NCI-H526 (cell line): ENCODE measurements around the gene KIFC1.
"Not testable (repeated sequence)": the region's sequence is repeated elsewhere in the genome, so short reads cannot be mapped to it uniquely, and the experiment has no call there.

Experiments
- DNase-seq, 2 experiments: peaks; one replicate each; lab custom pipeline; 2025; lab: John Stamatoyannopoulos, UW

KIFC1 gene

GRCh38 chr6:33373960-33374910 is 17.4 kb upstream of the KIFC1 start:
- DNase-seq, result no peak

DNA sequence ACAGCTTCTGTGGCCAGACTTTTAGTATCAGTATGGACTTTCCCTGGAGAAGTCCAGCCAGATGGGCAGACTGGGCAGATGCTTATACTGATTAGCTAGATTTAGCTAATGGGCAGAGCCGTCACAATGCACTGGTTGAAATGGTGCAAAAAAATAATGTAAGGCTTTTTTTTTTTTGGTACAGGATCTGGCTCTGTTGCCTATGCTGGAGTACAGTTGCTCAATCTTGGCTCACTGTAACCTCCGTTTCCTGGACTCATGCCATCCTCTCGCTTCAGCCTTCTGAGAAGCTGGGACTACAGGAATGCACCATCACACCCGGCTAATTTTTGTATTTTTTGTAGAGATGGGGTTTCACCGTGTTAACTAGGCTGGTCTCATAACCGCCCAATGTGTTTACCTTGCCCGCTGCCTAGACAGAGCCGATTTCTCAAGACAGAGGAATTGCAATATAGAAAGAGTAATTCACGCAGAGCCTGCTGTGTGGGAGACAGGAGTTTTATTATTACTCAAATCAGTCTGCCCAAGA is 16.4 kb upstream of the KIFC1 start:
- no peak for DNase-seq

- no peak for DNase-seq
These were observed 14.5 kb upstream of the KIFC1 start for GRCh38 chr6:33377171-33377570.

DNA sequence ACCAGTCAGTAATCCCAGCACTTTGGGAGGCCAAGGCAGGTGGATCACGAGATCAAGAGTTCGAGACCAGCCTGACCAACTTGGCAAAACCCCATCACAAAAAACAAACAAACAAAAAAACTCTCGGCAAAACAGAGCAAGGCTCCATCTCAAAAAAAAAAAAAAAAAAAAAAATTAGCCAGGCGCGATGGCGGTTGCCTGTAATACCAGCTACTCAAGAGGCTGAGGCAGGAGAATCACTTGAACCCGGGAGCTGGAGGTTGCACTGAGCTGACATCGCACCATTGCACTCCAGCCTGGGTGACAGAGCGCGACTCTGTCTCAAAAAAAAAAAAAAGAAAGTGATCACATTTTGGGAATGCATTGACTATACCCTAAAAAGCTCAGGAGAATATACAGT is 12.4 kb upstream of the KIFC1 start:
- DNase-seq, result not testable (repeated sequence)

DNA sequence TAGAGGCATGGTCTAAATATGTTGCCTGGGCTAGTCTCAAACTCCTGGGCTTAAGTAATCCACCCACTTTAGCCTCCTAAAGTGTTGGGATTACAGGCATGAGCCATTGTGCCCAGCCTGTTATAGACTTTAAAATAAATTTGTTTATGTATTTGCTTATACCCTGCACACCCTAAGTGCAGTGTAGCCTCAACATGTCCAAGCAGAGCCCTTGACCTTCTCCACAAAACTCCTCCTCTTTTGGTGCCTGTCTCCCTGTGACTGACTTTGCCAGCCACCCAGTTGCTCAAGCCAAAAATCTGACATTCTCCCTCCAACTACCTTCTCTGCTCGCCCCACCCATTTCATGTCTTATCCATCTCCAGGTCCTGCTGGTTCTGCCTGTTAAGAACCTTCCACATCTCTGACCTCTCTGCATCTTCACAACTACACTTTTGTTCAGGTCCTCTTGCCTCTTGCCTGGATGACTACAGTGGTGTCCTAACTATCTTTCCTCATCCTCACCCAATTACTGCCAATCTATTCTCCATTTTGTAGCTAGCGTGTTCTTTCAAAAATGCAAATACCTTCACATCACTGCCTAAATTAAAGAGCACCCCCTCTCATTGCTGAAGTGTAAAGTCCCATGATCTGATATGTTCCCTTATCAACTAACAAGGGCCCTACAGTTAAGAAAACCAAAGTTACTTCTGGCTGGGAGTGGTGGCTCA is 11.2 kb upstream of the KIFC1 start:
- peak in 1 of 2 experiments; percentile 57 for DNase-seq

- no peak for DNase-seq
These were observed 8.0 kb upstream of the KIFC1 start for GRCh38 chr6:33383427-33384185.

- DNase-seq, result no peak
These were observed 7.0 kb upstream of the KIFC1 start for GRCh38 chr6:33384581-33385020.

DNA sequence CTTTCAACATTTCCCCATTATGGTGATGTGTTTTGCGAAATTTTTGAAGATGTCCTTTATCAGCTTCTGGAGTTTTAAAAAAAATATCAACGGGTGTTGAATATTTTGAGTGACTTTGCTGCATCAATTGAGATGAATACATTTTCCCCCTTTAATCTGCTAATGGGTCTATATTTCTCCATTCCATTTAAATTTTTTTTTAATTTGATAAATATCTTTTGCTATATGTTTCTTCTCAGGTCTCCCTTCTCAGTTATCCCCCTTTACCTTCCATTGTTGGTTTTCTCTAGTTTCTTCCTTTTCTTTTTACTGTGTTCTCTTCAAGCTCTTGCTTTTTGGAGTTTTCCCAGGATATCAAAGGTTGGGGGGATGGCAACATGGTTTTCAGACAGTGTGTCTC is 1.4 kb upstream of the KIFC1 start:
- no peak for DNase-seq

- no peak for DNase-seq
These were observed 801 bp upstream of the KIFC1 start for GRCh38 chr6:33390767-33391277.

- DNase-seq, result no peak
These were observed 435 bp downstream of the KIFC1 start for GRCh38 chr6:33391922-33392594.

GRCh38 chr6:33392595-33392948 is 949 bp downstream of the KIFC1 start:
- no peak for DNase-seq

- DNase-seq, result no peak
These were observed 1.4 kb downstream of the KIFC1 start for GRCh38 chr6:33392979-33393378.

DNA sequence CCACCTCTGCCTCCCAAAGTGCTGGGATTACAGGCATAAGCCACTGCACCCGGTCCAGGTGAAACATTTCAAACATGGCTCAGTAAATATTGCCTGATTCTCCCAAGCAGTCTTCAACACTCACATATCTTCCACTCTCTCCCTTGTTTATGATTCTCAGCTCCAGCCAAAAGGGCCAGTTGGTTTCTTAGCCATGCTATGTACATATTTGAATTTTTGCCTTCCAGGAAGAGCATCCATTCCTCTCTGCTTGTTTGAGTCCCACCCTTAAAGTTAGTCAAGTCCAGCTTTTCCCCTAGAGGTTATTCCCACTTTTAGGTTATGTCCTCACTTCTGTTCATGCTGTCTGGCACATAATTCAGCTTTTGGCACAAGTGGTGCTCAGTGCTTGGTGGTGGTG is 5.9 kb downstream of the KIFC1 start:
- DNase-seq, result no peak

DNA sequence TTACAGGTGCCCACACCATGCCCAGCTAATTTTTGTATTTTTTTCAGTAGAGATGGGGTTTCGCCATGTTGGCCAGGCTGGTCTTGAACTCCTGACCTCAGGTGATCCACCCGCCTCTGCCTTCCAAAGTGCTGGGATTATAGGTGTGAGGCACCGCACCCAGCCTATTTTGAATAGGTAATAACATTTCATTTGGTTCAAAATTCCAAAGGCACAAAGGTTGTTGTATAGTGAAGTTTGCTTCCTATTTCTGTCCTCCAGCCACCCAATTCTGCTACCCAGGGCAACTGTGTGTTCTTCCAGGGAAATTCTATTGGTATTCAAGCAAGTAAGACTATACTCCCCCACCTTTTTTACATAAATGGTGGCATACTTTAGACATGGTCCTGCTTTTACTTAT is 7.0 kb downstream of the KIFC1 start:
- not testable (repeated sequence) for DNase-seq

DNA sequence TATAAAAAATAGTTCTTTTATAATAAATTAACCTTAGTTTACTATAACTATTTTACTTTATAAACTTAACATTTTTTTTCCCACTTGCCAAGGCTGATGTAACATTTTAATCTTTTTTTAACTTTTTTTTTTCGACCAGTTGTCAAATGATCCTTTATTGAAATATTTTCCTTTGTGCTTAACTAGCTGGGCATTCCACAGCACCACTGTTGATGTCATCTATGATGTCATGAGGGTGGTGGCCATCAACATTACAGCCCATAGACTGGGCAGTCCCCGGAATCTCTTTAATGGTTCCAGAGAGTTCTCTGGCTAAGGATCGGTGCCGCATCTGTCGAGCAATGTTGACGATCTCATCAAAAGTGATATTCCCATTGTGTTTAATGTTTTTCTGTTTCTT is 8.3 kb downstream of the KIFC1 start:
- not testable (repeated sequence) for DNase-seq

- no peak for DNase-seq
These were observed 13.3 kb downstream of the KIFC1 start for GRCh38 chr6:33404884-33405283.

DNA sequence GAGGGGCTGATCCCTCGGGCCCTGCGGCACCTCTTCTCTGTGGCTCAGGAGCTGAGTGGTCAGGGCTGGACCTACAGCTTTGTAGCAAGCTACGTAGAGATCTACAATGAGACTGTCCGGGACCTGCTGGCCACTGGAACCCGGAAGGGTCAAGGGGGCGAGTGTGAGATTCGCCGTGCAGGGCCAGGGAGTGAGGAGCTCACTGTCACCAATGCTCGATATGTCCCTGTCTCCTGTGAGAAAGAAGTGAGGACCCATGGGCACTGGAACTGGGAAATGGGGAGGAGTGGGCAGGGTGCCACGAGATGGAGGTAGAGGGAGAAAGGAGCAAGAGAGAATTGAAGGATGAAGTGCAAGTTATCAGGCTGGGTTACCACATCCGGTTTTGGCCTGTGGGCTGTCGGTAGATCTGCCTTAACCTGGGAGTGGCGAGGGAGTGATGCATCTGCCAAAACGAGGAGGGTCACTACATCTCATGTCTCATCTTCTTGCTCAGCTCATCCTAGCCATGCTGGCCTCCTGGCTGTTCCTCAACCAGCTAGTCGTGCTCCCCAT is 13.8 kb downstream of the KIFC1 start:
- no peak for DNase-seq

DNA sequence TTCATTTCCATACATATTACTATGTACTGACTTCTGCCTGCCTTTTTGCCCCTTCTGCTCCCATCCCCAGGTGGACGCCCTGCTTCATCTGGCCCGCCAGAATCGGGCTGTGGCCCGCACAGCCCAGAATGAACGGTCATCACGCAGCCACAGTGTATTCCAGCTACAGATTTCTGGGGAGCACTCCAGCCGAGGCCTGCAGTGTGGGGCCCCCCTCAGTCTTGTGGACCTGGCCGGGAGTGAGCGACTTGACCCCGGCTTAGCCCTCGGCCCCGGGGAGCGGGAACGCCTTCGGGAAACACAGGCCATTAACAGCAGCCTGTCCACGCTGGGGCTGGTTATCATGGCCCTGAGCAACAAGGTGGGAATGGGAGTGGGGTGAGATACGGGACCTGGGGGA is 14.5 kb downstream of the KIFC1 start:
- DNase-seq, result no peak

DNA sequence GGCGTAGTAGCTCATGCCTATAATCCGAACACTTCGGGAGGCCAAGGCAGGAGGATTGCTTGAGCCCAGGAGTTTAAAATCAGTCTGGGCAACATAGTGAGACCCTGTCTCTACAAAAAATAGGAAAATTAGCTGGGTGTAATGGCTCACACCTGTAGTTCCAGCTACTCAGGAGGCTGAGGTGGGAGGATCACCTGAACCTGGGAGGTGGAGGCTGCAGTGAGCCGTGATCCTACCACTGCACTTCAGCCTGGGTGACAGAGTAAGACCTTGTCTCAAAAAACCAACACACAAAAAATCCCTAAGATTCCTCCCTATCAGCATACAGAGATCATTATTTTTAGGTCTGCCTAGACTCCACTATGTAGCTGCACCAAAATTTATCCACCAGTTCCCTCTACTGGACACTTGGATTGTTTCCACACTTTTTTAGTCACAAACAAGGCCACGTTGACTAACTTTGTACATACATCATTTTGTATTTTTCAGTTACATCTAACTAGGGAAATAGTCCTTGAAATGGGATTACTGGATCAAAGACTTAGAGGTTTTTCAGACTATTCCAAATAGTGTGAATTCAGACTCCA is 15.6 kb downstream of the KIFC1 start:
- DNase-seq, result no peak

- peak; percentile 94 to 99 for DNase-seq
These were observed 18.6 kb downstream of the KIFC1 start for GRCh38 chr6:33410050-33410710.
